Measurements from ENCODE around the gene HUNK.
"Not testable (repeated sequence)": the region's sequence is repeated elsewhere in the genome, so short reads cannot be mapped to it uniquely, and the experiment has no call there.

Gene HUNK

GRCh38 chr21:31857096-31857495, 15.7 kb upstream of the HUNK start:
- H3K4me3 ChIP-seq (ENCODE audit: low read depth, low read length): no peak overlapping the region
- no peak for TF ChIP-seq CTCF (IDR thresholded peaks at IDR 0.05; ENCODE audit: borderline replicate concordance, insufficient read depth, low read depth, low read length)

DNA sequence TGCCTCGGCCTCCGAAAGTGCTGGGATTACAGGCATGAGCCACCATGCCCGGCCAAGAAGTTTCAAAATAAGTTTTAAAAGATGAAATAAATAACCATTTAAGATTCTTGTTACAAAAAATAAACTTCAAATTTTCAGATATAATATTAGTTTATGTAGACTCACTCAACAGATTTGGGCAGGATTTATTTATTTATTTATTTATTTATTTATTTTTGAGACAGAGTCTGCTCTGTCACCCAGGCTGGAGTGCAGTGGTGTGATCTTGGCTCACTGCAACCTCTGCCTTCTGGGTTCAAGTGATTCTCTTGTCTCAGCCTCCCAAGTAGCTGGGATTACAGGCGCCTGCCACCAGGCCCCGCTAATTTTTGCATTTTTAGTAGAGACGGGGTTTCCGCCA, 15.2 kb upstream of the HUNK start:
- not testable (repeated sequence) for H3K4me3 ChIP-seq (ENCODE audit: low read depth, low read length)

DNA sequence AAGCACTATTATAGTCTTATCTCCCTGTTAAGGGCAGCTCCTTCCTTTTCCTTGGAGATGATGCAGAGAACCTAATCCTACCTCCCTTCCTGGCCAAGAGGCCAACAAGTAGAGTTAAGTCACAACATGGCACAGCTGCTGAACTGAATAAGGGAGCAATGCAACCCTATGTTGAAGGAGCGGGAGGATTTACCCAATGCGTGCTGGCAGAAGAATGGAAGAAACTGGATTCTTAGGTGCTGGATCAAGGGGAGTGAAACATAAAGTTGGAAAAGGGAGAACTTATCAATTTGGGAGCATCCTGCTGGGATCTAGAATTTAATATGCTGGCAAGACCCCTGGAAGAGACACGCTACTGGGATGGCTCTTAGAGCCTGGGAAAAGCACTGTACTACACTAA, 12.0 kb upstream of the HUNK start:
- TF ChIP-seq CTCF (IDR thresholded peaks at IDR 0.05; ENCODE audit: borderline replicate concordance, insufficient read depth, low read depth, low read length): no peak
- no peak overlapping the region for H3K4me3 ChIP-seq (ENCODE audit: low read depth, low read length)

GRCh38 chr21:31862078-31862477, 10.7 kb upstream of the HUNK start:
- TF ChIP-seq CTCF (IDR thresholded peaks at IDR 0.05; ENCODE audit: borderline replicate concordance, insufficient read depth, low read depth, low read length): no peak
- H3K4me3 ChIP-seq (ENCODE audit: low read depth, low read length): no peak overlapping the region

DNA sequence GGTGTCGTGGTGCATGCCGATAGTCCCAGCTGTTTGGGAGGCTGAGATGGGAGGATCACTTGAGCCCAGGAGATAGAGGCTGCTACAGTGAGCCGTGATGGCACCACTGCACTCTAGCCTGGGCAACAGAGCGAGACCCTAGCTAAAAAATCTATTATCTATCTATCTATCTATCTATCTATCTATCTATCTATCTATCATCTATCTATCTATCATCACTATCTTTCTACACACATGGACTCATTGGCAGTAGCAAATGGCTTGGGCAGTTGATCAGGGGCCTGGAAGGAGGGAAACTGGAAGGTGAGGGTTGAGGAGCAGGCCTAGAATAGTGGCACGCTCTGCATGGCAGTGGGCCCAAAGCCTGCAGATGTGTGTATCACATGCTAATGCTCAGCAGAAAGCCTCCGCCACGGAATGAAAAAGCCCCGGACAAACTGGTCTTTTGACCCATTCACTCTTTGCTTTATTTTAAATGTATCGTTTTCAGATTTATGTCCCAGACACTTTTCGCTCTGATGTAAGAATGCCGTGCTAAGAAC, 7.3 kb upstream of the HUNK start:
- no peak for TF ChIP-seq CTCF (IDR thresholded peaks at IDR 0.05; ENCODE audit: borderline replicate concordance, insufficient read depth, low read depth, low read length)

GRCh38 chr21:31866077-31866511, 6.7 kb upstream of the HUNK start:
- TF ChIP-seq CTCF (IDR thresholded peaks at IDR 0.05; ENCODE audit: borderline replicate concordance, insufficient read depth, low read depth, low read length): peak; percentile 89
- H3K4me3 ChIP-seq (ENCODE audit: low read depth, low read length): no peak overlapping the region

More for the DNA sequence above, 7.3 kb upstream of the HUNK start:
- no peak overlapping the region for H3K4me3 ChIP-seq (ENCODE audit: low read depth, low read length)

DNA sequence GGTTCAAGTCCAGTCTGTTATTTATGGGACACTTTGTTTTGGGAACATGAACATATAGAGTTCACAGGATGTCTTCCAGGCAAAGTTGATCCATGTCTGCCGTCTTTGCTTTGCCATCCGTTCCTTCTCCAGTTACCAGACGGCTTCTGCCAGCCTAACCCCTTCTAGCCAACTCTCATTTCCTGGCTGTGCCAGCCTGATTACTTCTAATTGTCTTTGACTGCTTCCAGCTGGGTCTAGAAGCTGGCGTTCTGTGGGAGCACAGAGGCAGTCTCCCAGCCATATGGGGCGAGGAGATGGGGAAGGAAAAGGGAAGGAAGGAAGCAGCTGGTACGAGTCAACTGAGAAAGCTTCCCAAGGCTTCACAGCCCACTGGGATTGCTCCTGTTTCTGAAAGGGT, 3.1 kb upstream of the HUNK start:
- no peak for TF ChIP-seq CTCF (IDR thresholded peaks at IDR 0.05; ENCODE audit: borderline replicate concordance, insufficient read depth, low read depth, low read length)
- H3K4me3 ChIP-seq (ENCODE audit: low read depth, low read length): no peak overlapping the region

Measured in GM12875 (cell line).